Posterior vena cava (tissue), 2 donors: ENCODE results near the gene FGR. TPM values are rescaled to one million over a fixed set of nuclear protein-coding genes. Genes with fewer than 3 reads are reported as not detected.

ENCODE experiments used
- DNase-seq: peaks from one replicate; pipeline ENCODE4 v3.0.0-alpha.2; 2020; ENCODE audit warnings: low spot score
- intact Hi-C, 2 donors: fragments of 100-400 bp; cut with DNase I; formaldehyde crosslinking; loops; one replicate each; pipeline versions ENCODE4 v1.14.1 to v1.14.2; 2022 to 2023
- total RNA-seq, 2 donors: library from RNA; stranded (reverse); fragmentation: NEBNext Ultra II Directional; extraction: Animal tissue kit (Norgen Biotek cat#: 25700); gene quantifications; one replicate each; pipeline ENCODE4 v1.2.1, GENCODE V29; 2021
- donor health status: DM: yes; HTN: yes; CAD: no.
- donor health status: DM: yes; HTN: yes; CAD: no.

The FGR gene
- total RNA-seq, 2 donors from 2014 or later = 21.9 to 22.5 TPM

- intact Hi-C loops = loop anchor here (5.0 to 10.0 kb wide), 3 partner anchors 55 to 305 kb away; no protein-coding TSS in a partner anchor
- no peak for DNase-seq
Observed at GRCh38 chr1:27607239-27607804, 27.7 kb downstream of the FGR start.

GRCh38 chr1:27606708-27607238, 28.2 kb downstream of the FGR start:
- DNase-seq = no peak
- intact Hi-C loops = loop anchor here (5.0 to 10.0 kb wide), 3 partner anchors 56 to 304 kb away; no protein-coding TSS in a partner anchor

- DNase-seq = no peak
- intact Hi-C loops = loop anchor here (2.0 to 10.0 kb wide), 4 partner anchors 56 to 304 kb away; no protein-coding TSS in a partner anchor
Observed at GRCh38 chr1:27605796-27606707, 28.9 kb downstream of the FGR start.

- no peak for DNase-seq
- intact Hi-C loops = loop anchor here (2.0 to 10.0 kb wide), 4 partner anchors 57 to 303 kb away; no protein-coding TSS in a partner anchor
Observed at GRCh38 chr1:27605300-27605766, 29.7 kb downstream of the FGR start.

GRCh38 chr1:27604579-27605299, 30.2 kb downstream of the FGR start:
- no peak for DNase-seq
- intact Hi-C loops = loop anchor here (2.0 to 10.0 kb wide), 7 partner anchors 47 to 302 kb away; no protein-coding TSS in a partner anchor

GRCh38 chr1:27603681-27604578, 31.1 kb downstream of the FGR start, which contains the start of gene AHDC1:
Gene AHDC1 (minus strand): TSS chr1:27604144. CDS start chr1:27552115, 52,029 bp downstream.
- DNase-seq = peak; percentile 97
- intact Hi-C loops = loop anchor here (2.0 to 10.0 kb wide), 6 partner anchors 47 to 299 kb away; no protein-coding TSS in a partner anchor

- intact Hi-C loops = loop anchor here (2.0 to 10.0 kb wide), 5 partner anchors 46 to 298 kb away; no protein-coding TSS in a partner anchor
- DNase-seq = peak; percentile 90
Observed at GRCh38 chr1:27603309-27603680, 31.7 kb downstream of the FGR start.

- intact Hi-C loops = loop anchor here (2.0 to 10.0 kb wide), 5 partner anchors 45 to 298 kb away; no protein-coding TSS in a partner anchor
- DNase-seq = no peak
Observed at GRCh38 chr1:27602462-27603308, 32.3 kb downstream of the FGR start.

- no peak for DNase-seq
- intact Hi-C loops = loop anchor here (2.0 to 10.0 kb wide), 5 partner anchors 45 to 297 kb away; no protein-coding TSS in a partner anchor
Observed at GRCh38 chr1:27601771-27602461, 33.1 kb downstream of the FGR start.

GRCh38 chr1:27601321-27601770, 33.6 kb downstream of the FGR start:
- no peak for DNase-seq
- intact Hi-C loops = loop anchor here (5.0 to 10.0 kb wide), 4 partner anchors 44 to 297 kb away; no protein-coding TSS in a partner anchor

- DNase-seq = no peak
- intact Hi-C loops = loop anchor here (5.0 to 10.0 kb wide), 4 partner anchors 43 to 296 kb away; no protein-coding TSS in a partner anchor
Observed at GRCh38 chr1:27600498-27601175, 34.3 kb downstream of the FGR start.

GRCh38 chr1:27599605-27600497, 35.1 kb downstream of the FGR start:
- DNase-seq = no peak
- intact Hi-C loops = loop anchor here (5.0 to 10.0 kb wide), 4 partner anchors 43 to 295 kb away; no protein-coding TSS in a partner anchor

GRCh38 chr1:27598902-27599528, 36.0 kb downstream of the FGR start:
- intact Hi-C loops = no loop called here

GRCh38 chr1:27598295-27598687, 36.7 kb downstream of the FGR start:
- intact Hi-C loops = no loop called here
- no peak for DNase-seq

More at GRCh38 chr1:27598902-27599528, 36.0 kb downstream of the FGR start:
- peak; percentile 90 for DNase-seq
